HepG2 (cell line): Measurements from ENCODE around the gene CTSW. TPM values are rescaled to one million over a fixed set of nuclear protein-coding genes. Genes with fewer than 3 reads are reported as not detected.
A peak's percentile ranks its signal among the peaks of the same experiment; 100 is the strongest.

Experiments
- ARID3A ChIP-seq: IDR thresholded peaks from 2 replicates; pipeline ENCODE4 v1.6.1; 2012; ENCODE audit warnings: low read depth, low read length, improper control_type of control experiment
- CBX1 ChIP-seq: IDR thresholded peaks from one replicate; pipeline ENCODE4 v1.6.1; 2016; ENCODE audit warnings: antibody characterized with exemption, low read depth
- CEBPB ChIP-seq: IDR thresholded peaks from 2 replicates; pipeline ENCODE4 v1.6.1; 2011; ENCODE audit warnings: low read depth, low read length, improper control_type of control experiment, borderline replicate concordance
- CREBL2 ChIP-seq: sonication (generic); formaldehyde crosslinking; IDR thresholded peaks from 2 replicates; pipeline ENCODE4 v1.8.1; 2023; ENCODE audit warnings: missing genetic modification reagents, mild to moderate bottlenecking, borderline replicate concordance
- ETV5 ChIP-seq: IDR thresholded peaks from 2 replicates; pipeline ENCODE4 v1.6.1; 2018; ENCODE audit warnings: missing biosample characterization, missing genetic modification reagents, inconsistent platforms, borderline replicate concordance
- GABPB1 ChIP-seq: IDR thresholded peaks from 2 replicates; pipeline ENCODE4 v1.6.1; 2016; ENCODE audit warnings: mild to moderate bottlenecking, missing genetic modification reagents, moderate library complexity, missing compliant biosample characterization
- GZF1 ChIP-seq: sonication (generic); formaldehyde crosslinking; IDR thresholded peaks from 2 replicates; pipeline ENCODE4 v1.5.1; 2020; ENCODE audit warnings: mild to moderate bottlenecking, missing genetic modification reagents
- HIC2 ChIP-seq: sonication (generic); formaldehyde crosslinking; IDR thresholded peaks from 2 replicates; pipeline ENCODE4 v1.9.0; 2022; ENCODE audit warnings: low read depth, missing genetic modification reagents
- NFATC3 ChIP-seq: sonication (generic); formaldehyde crosslinking; IDR thresholded peaks from 2 replicates; pipeline ENCODE4 v1.5.1; 2020; ENCODE audit warnings: mild to moderate bottlenecking, missing genetic modification reagents
- PRMT3 ChIP-seq: sonication (generic); formaldehyde crosslinking; IDR thresholded peaks from 2 replicates; pipeline ENCODE4 v1.8.1; 2022; ENCODE audit warnings: low read depth, mild to moderate bottlenecking, moderate library complexity, missing genetic modification reagents, borderline replicate concordance
- RORA ChIP-seq: sonication (generic); formaldehyde crosslinking; IDR thresholded peaks from 2 replicates; pipeline ENCODE4 v1.5.0; 2020; ENCODE audit warnings: mild to moderate bottlenecking, missing genetic modification reagents, moderate library complexity
- SKIL ChIP-seq: sonication (generic); formaldehyde crosslinking; IDR thresholded peaks from 2 replicates; pipeline ENCODE4 v1.8.0; 2022; ENCODE audit warnings: missing genetic modification reagents, mild to moderate bottlenecking, moderate library complexity, borderline replicate concordance
- TBX2 ChIP-seq: sonication (generic); formaldehyde crosslinking; IDR thresholded peaks from 2 replicates; pipeline ENCODE4 v1.5.0; 2020; ENCODE audit warnings: missing genetic modification reagents, mild to moderate bottlenecking, borderline replicate concordance
- THAP11 ChIP-seq: IDR thresholded peaks from 2 replicates; pipeline ENCODE4 v1.6.1; 2016; ENCODE audit warnings: missing biosample characterization, missing genetic modification reagents
- TRIM22 ChIP-seq: fragments of 450-650 bp; IDR thresholded peaks from 2 replicates; pipeline ENCODE4 v1.6.1; 2017
- XRCC5 ChIP-seq: fragments of 200-400 bp; formaldehyde crosslinking; optimal IDR thresholded peaks from 2 replicates; pipeline ENCODE3; 2017; ENCODE audit warnings: mild to moderate bottlenecking, low read length
- YEATS4 ChIP-seq: sonication (generic); formaldehyde crosslinking; IDR thresholded peaks from 2 replicates; pipeline ENCODE4 v1.4.0; 2020; ENCODE audit warnings: missing genetic modification reagents, borderline replicate concordance
- polyA plus RNA-seq, 8 experiments: library from polyadenylated mRNA; depleted of rRNA in 3 of 8; stranded (reverse) in 7 of 8; unstranded in 1 of 8; fragments of >200 nt; fragmentation: Illumina TruSeq in 4 of 8; extraction: Trizol in 4 of 8; gene quantifications; 2 replicates each; pipeline versions ENCODE4 v1.2.1 to v1.2.3, GENCODE V29; 2011 to 2016; ENCODE audit warnings: low read depth in 4 of 8, missing spikeins in 1 of 8, mixed read lengths in 1 of 8; ENCODE audit not compliant: insufficient read depth in 1 of 8
- total RNA-seq, 5 experiments: library from RNA; depleted of rRNA; stranded (reverse); fragments of >200 nt; fragmentation: Illumina TruSeq; extraction: Trizol; gene quantifications; 2 replicates each; pipeline ENCODE4 v1.2.3, GENCODE V29; 2016; ENCODE audit warnings: low read depth in 1 of 5

Gene CTSW
- total and polyA plus RNA-seq, 2 of the 13 experiments (the other 11 are each of a cell fraction or from before 2014, with no cell fraction given) = 0.09 TPM; not detected in 1

GRCh38 chr11:65900125-65900898 lies 20.7 kb downstream of the CTSW start, which contains the start of gene FOSL1 (continued):
- TF ChIP-seq GABPB1 (CRISPR knock-in tag) (peak; percentile 81), CBX1 (no peak), GZF1 (no peak), PRMT3 (CRISPR knock-in tag) (peak; percentile 87; the same call in 1 of the 2 replicates), TBX2 (CRISPR knock-in tag) (peak; percentile 60; the same call in 1 of the 2 replicates), XRCC5 (peak; percentile 64), SKIL (CRISPR knock-in tag) (peak; percentile 56; the same call in 1 of the 2 replicates), THAP11 (CRISPR knock-in tag) (peak; percentile 69), CREBL2 (CRISPR knock-in tag) (no peak; the same call in 1 of the 2 replicates), HIC2 (CRISPR knock-in tag) (no peak), RORA (CRISPR knock-in tag) (no peak), ETV5 (CRISPR knock-in tag) (0 out of 2 replicates have a peak, but pooled peaks have one; percentile 12), YEATS4 (CRISPR knock-in tag) (peak; percentile 40; the same call in 1 of the 2 replicates), ARID3A (no peak), TRIM22 (no peak), CEBPB (no peak), NFATC3 (CRISPR knock-in tag) (0 out of 2 replicates have a peak, but pooled peaks have one; percentile 57)
